Mesendoderm (in vitro differentiated cells): ENCODE data around the gene C1QL3. TPM values are rescaled to one million over a fixed set of nuclear protein-coding genes. Genes with fewer than 3 reads are reported as not detected.

Experiments used
- DNase-seq: peaks from one replicate; pipeline ENCODE4 v3.0.0; 2013
- H2AK5ac ChIP-seq: 2 replicates; pipeline ENCODE4 v1.6.1; 2013; ENCODE audit warnings: low read length, inconsistent platforms
- H2BK120ac ChIP-seq: 2 replicates; pipeline ENCODE4 v1.6.1; 2013; ENCODE audit warnings: low read depth, mild to moderate bottlenecking, low read length, moderate library complexity, mixed read lengths
- H2BK15ac ChIP-seq: replicated peaks from 2 replicates; pipeline ENCODE4 v1.6.1; 2013; ENCODE audit warnings: low read depth, mild to moderate bottlenecking, moderate library complexity
- H2BK5ac ChIP-seq: 2 replicates; pipeline ENCODE4 v1.6.1; 2013; ENCODE audit warnings: low read length, inconsistent platforms
- H3K18ac ChIP-seq: 2 replicates; pipeline ENCODE4 v1.6.1; 2013; ENCODE audit warnings: mild to moderate bottlenecking, low read length, mixed read lengths
- H3K23ac ChIP-seq: one replicate; pipeline ENCODE4 v1.6.1; 2013; ENCODE audit warnings: low read length
- H3K27ac ChIP-seq: 2 replicates; pipeline ENCODE4 v1.5.1; 2013; ENCODE audit warnings: low read depth, mild to moderate bottlenecking, inconsistent platforms, low read length, moderate library complexity
- H3K27me3 ChIP-seq: 2 replicates; pipeline ENCODE4 v1.6.1; 2013; ENCODE audit warnings: low read length, control low read depth, mild to moderate bottlenecking, inconsistent platforms; ENCODE audit not compliant: insufficient read depth, poor library complexity
- H3K36me3 ChIP-seq: 2 replicates; pipeline ENCODE4 v1.6.1; 2013; ENCODE audit warnings: low read length, inconsistent platforms; ENCODE audit not compliant: control insufficient read depth, insufficient read depth
- H3K4ac ChIP-seq: one replicate; pipeline ENCODE4 v1.6.1; 2013; ENCODE audit warnings: low read depth, mild to moderate bottlenecking, low read length, moderate library complexity
- H3K4me1 ChIP-seq: 2 replicates; pipeline ENCODE4 v1.6.1; 2013; ENCODE audit warnings: low read depth, low read length, inconsistent platforms; ENCODE audit not compliant: control insufficient read depth
- H3K4me2 ChIP-seq: 2 replicates; pipeline ENCODE4 v1.6.1; 2013; ENCODE audit warnings: low read length
- H3K4me3 ChIP-seq: 2 replicates; pipeline ENCODE4 v1.5.1; 2013; ENCODE audit warnings: mild to moderate bottlenecking, low read length
- H3K56ac ChIP-seq: one replicate; pipeline ENCODE4 v1.6.1; 2013; ENCODE audit warnings: low read length
- H3K79me1 ChIP-seq: 2 replicates; pipeline ENCODE4 v1.6.1; 2013; ENCODE audit warnings: low read length, inconsistent platforms
- H3K79me2 ChIP-seq: 2 replicates; pipeline ENCODE4 v1.6.1; 2013; ENCODE audit warnings: mild to moderate bottlenecking, low read length; ENCODE audit not compliant: control insufficient read depth, insufficient read depth
- H3K9ac ChIP-seq: 2 replicates; pipeline ENCODE4 v1.6.1; 2013; ENCODE audit warnings: low read length, inconsistent platforms
- H4K5ac ChIP-seq: one replicate; pipeline ENCODE4 v1.6.1; 2013; ENCODE audit warnings: low read length
- H4K8ac ChIP-seq: one replicate; pipeline ENCODE4 v1.6.1; 2013; ENCODE audit warnings: low read depth, mild to moderate bottlenecking, control low read depth, low read length, moderate library complexity
- WGBS: extraction: QIAGEN DNeasy Blood & Tissue Kit; methylation state at CpG from one replicate; pipeline ENCODE4 v1.1.7; 2013; ENCODE audit warnings: low lambda C conversion rate, missing lambda C conversion rate; ENCODE audit not compliant: insufficient coverage; ENCODE audit errors: extremely low coverage; 5-methylcytosine and 5-hydroxymethylcytosine counted together
- polyA plus RNA-seq, 2 experiments: library from polyadenylated mRNA; stranded (reverse); fragments of 200-250 nt; gene quantifications; one replicate each; pipeline ENCODE4 v1.2.3, GENCODE V29; 2013

C1QL3 gene
- 0.35 TPM for polyA plus RNA-seq (2013, experiment 1 of 2)
- 0.24 TPM for polyA plus RNA-seq (2013, experiment 2 of 2)

GRCh38 chr10:16521311-16522016, at the start of gene C1QL3:
Gene C1QL3, minus strand, starts transcription at chr10:16521879. Its CDS starts 814 bp downstream, at chr10:16521065.
- no peaks in the 10 kb centered on the region for H3K79me1 ChIP-seq
- H3K27ac ChIP-seq: no peak within 1 kb of the TSS
- no peak within 1 kb of the TSS for H3K23ac ChIP-seq
- no peak within 1 kb of the TSS for H3K18ac ChIP-seq
- H3K27me3 ChIP-seq: peaks cover 32% of the 10 kb centered on the region
- H2BK120ac ChIP-seq: no peak within 1 kb of the TSS
- H3K4me1 ChIP-seq: no peaks in the 10 kb centered on the region
- no CpG with 5 or more reads among the region's 68 CpGs for WGBS
- no peak within 1 kb of the TSS for H3K4ac ChIP-seq
- no peak within 1 kb of the TSS for H4K8ac ChIP-seq
- H3K56ac ChIP-seq: no peak within 1 kb of the TSS
- H2BK15ac ChIP-seq: no peak within 1 kb of the TSS
- no peak within 1 kb of the TSS for H4K5ac ChIP-seq
- no peak within 1 kb of the TSS for H2AK5ac ChIP-seq
- H3K36me3 ChIP-seq: no peaks in the 10 kb centered on the region
- peak within 1 kb of the TSS; percentile 44 for H3K4me2 ChIP-seq
- H3K4me3 ChIP-seq: no peak within 1 kb of the TSS
- no peak within 1 kb of the TSS for H3K9ac ChIP-seq
- peak; percentile 55 for DNase-seq
- no peaks in the 10 kb centered on the region for H3K79me2 ChIP-seq
- H2BK5ac ChIP-seq: no peak within 1 kb of the TSS

- DNase-seq: no peak
- Histone ChIP-seq H3K4me3 (no peak overlapping the region), H3K79me2 (no peaks in the 10 kb centered on the region), H3K36me3 (no peaks in the 10 kb centered on the region), H3K27ac (no peak overlapping the region), H3K27me3 (no peaks in the 10 kb centered on the region), H3K23ac (no peak overlapping the region), H3K9ac (no peak overlapping the region), H3K79me1 (no peaks in the 10 kb centered on the region), H2BK120ac (no peak overlapping the region), H4K5ac (no peak overlapping the region), H3K4me1 (no peaks in the 10 kb centered on the region), H3K56ac (no peak overlapping the region), H2BK5ac (no peak overlapping the region), H2AK5ac (no peak overlapping the region), H3K4me2 (no peak overlapping the region), H2BK15ac (no peak overlapping the region), H4K8ac (no peak overlapping the region), H3K4ac (no peak overlapping the region), H3K18ac (no peak overlapping the region)
- WGBS: no CpG with 5 or more reads among the region's 4 CpGs
Measured at GRCh38 chr10:16570731-16571130, 49.1 kb upstream of the C1QL3 start.

GRCh38 chr10:16566202-16566805, 44.6 kb upstream of the C1QL3 start:
- H2BK120ac ChIP-seq: no peak overlapping the region
- H3K4me3 ChIP-seq: no peak overlapping the region
- H3K9ac ChIP-seq: no peak overlapping the region
- no peaks in the 10 kb centered on the region for H3K4me1 ChIP-seq
- H3K4ac ChIP-seq: no peak overlapping the region
- H2AK5ac ChIP-seq: no peak overlapping the region
- no peak overlapping the region for H4K5ac ChIP-seq
- no peak overlapping the region for H2BK15ac ChIP-seq
- no peak overlapping the region for H3K18ac ChIP-seq
- no peaks in the 10 kb centered on the region for H3K79me2 ChIP-seq
- H3K27ac ChIP-seq: no peak overlapping the region
- no peak overlapping the region for H3K4me2 ChIP-seq
- no peak for DNase-seq
- peak overlapping the region; percentile 18 for H3K56ac ChIP-seq
- no peak overlapping the region for H3K23ac ChIP-seq
- H3K79me1 ChIP-seq: no peaks in the 10 kb centered on the region
- no peaks in the 10 kb centered on the region for H3K27me3 ChIP-seq
- WGBS: no CpG with 5 or more reads among the region's 7 CpGs
- no peak overlapping the region for H2BK5ac ChIP-seq
- H4K8ac ChIP-seq: no peak overlapping the region
- H3K36me3 ChIP-seq: no peaks in the 10 kb centered on the region

GRCh38 chr10:16565604-16566003, 43.9 kb upstream of the C1QL3 start:
- Histone ChIP-seq H2AK5ac (no peak overlapping the region), H3K9ac (no peak overlapping the region), H3K56ac (no peak overlapping the region), H3K79me2 (no peaks in the 10 kb centered on the region), H2BK120ac (no peak overlapping the region), H4K5ac (no peak overlapping the region), H3K4ac (no peak overlapping the region), H3K27ac (no peak overlapping the region), H3K36me3 (no peaks in the 10 kb centered on the region), H3K4me2 (no peak overlapping the region), H3K4me3 (no peak overlapping the region), H3K23ac (no peak overlapping the region), H3K79me1 (no peaks in the 10 kb centered on the region), H3K27me3 (no peaks in the 10 kb centered on the region), H2BK5ac (no peak overlapping the region), H4K8ac (no peak overlapping the region), H2BK15ac (no peak overlapping the region), H3K4me1 (no peaks in the 10 kb centered on the region), H3K18ac (no peak overlapping the region)
- no peak for DNase-seq
- WGBS: no CpG with 5 or more reads among the region's 3 CpGs

- DNase-seq: peak; percentile 81
- no peak overlapping the region for H3K23ac ChIP-seq
- H3K9ac ChIP-seq: no peak overlapping the region
- H4K8ac ChIP-seq: no peak overlapping the region
- no peak overlapping the region for H2AK5ac ChIP-seq
- no peak overlapping the region for H2BK5ac ChIP-seq
- no peak overlapping the region for H3K4me3 ChIP-seq
- no peaks in the 10 kb centered on the region for H3K4me1 ChIP-seq
- H3K4me2 ChIP-seq: no peak overlapping the region
- H3K79me1 ChIP-seq: no peaks in the 10 kb centered on the region
- H3K4ac ChIP-seq: no peak overlapping the region
- H2BK15ac ChIP-seq: no peak overlapping the region
- no peaks in the 10 kb centered on the region for H3K27me3 ChIP-seq
- no peak overlapping the region for H4K5ac ChIP-seq
- no peak overlapping the region for H2BK120ac ChIP-seq
- no peaks in the 10 kb centered on the region for H3K36me3 ChIP-seq
- no peaks in the 10 kb centered on the region for H3K79me2 ChIP-seq
- no peak overlapping the region for H3K18ac ChIP-seq
- WGBS: no CpG with 5 or more reads among the region's 6 CpGs
- H3K27ac ChIP-seq: no peak overlapping the region
- no peak overlapping the region for H3K56ac ChIP-seq
Measured at GRCh38 chr10:16562891-16563290, 41.2 kb upstream of the C1QL3 start.
